Activated T-cell treated with anti-CD3 and anti-CD28 coated beads, Interleukin-2, amount 50 U/mL, for 24 hours (primary cell): ENCODE results near the gene ZNF276.

ENCODE experiments used
- DNase-seq: peaks from one replicate; pipeline ENCODE4 v3.0.0-alpha.2; 2020
- H3K27ac Mint-ChIP-seq: 2 replicates; pipeline ENCODE4 v1.8.0; 2020; ENCODE audit warnings: mild to moderate bottlenecking, mixed read lengths
- H3K27me3 Mint-ChIP-seq: 2 replicates; pipeline ENCODE4 v1.8.0; 2020; ENCODE audit warnings: mixed read lengths
- H3K36me3 Mint-ChIP-seq: 2 replicates; pipeline ENCODE4 v1.8.0; 2020; ENCODE audit warnings: low read depth, mixed read lengths
- H3K4me1 Mint-ChIP-seq: 2 replicates; pipeline ENCODE4 v1.8.0; 2020; ENCODE audit warnings: low read depth, mixed read lengths
- H3K4me3 Mint-ChIP-seq: 2 replicates; pipeline ENCODE4 v1.8.0; 2020; ENCODE audit warnings: mild to moderate bottlenecking, moderate library complexity, mixed read lengths
- H3K9me3 Mint-ChIP-seq: 2 replicates; pipeline ENCODE4 v1.8.0; 2020; ENCODE audit warnings: mixed read lengths

ZNF276 gene

DNA sequence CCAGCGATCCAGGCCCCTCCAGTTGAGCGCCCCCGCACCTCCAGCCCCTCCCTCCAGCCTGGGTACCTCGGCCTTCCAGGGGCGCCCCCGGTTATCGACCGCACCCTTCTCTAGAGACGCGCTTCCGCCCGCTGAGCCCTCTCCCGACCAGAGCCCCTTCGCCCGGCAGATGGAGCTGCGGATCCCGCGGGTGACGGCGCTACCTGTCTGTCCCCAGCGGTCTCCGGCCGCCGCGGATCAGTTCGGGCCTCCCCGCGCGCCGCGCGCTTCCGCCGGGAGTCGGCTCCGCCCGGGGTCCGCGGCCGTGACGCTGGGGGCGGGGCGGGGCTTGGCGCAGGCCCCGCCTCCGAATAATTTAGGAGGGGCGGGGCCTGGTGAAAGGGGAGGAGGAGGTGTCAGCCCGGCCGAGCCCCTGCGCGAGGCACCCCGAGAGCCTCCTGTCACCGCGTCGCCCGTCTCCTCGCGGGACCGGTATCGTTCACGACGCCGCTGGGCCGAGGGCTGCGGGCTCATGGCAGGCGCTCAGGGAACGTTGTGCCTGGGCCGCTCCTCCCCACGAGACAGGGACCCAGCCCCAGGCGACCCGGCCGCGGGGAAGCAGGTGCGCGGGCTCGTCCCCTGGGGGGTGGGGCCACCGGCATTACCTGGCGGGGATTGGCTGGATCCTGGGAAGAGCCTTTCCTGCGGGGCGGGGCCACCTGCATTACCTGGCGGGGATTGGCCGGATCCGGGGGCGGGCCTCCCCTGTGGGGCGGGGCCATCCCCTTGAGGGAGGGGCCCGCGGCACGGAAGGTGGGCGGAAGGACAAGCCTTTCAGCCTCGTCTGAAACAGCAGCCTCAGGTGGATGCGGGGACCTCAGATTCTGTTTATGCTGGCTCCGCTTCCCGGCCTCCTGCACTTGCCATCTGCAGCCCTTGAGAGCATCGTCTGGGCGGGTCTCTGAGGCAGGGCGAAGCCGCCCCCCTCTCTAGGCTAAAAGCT is 19.6 kb upstream of the ZNF276 start, which contains the start of gene SPATA2L:
SPATA2L (minus strand) TSS at position 281 of the 982 bp plus-strand sequence. CDS start 473 bp downstream, outside the sequence.
- H3K4me1 Mint-ChIP-seq: peaks cover 32% of the 10 kb centered on the region

GRCh38 chr16:89704281-89704680 is 17.1 kb upstream of the ZNF276 start:
- Mint-ChIP-seq H3K27me3 (no peaks in the 10 kb centered on the region), H3K36me3 (peaks cover 6% of the 10 kb centered on the region), H3K4me3 (no peak overlapping the region), H3K4me1 (peaks cover 29% of the 10 kb centered on the region), H3K9me3 (no peaks in the 10 kb centered on the region), H3K27ac (no peak overlapping the region)
- no peak for DNase-seq

More for the DNA sequence above, 19.6 kb upstream of the ZNF276 start, which contains the start of gene SPATA2L:
- H3K27me3 Mint-ChIP-seq: no peaks in the 10 kb centered on the region
- no peaks in the 10 kb centered on the region for H3K9me3 Mint-ChIP-seq
- DNase-seq: peak; percentile 99
- peak within 1 kb of the TSS; percentile 79 for H3K27ac Mint-ChIP-seq
- peaks cover 17% of the 10 kb centered on the region for H3K36me3 Mint-ChIP-seq
- H3K4me3 Mint-ChIP-seq: peak within 1 kb of the TSS; percentile 78

DNA sequence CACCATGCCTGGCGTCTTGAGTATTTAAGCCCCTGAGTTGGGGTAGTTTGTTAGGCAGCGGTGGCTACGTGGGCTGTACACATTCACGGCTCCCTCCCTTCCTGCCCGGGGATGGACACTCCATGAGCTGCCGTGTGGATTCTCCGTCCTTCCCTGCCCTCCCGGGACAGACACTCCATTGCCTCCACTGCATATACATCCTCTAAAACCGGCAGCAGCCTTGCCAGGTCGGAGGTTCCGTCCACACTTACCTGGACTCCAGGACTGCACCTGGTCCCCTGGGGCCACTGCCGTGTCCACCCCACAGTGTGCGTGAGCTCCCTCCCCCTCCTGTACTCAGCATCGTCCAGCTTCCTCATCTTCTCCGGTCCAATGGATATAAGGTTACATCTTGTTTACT is 16.3 kb upstream of the ZNF276 start:
- no peaks in the 10 kb centered on the region for H3K27me3 Mint-ChIP-seq
- H3K9me3 Mint-ChIP-seq: no peaks in the 10 kb centered on the region
- peaks cover under 1% of the 10 kb centered on the region for H3K36me3 Mint-ChIP-seq
- no peak overlapping the region for H3K4me3 Mint-ChIP-seq
- no peak overlapping the region for H3K27ac Mint-ChIP-seq
- peaks cover 25% of the 10 kb centered on the region for H3K4me1 Mint-ChIP-seq
- DNase-seq: no peak

GRCh38 chr16:89706518-89707260 is 14.6 kb upstream of the ZNF276 start:
- no peaks in the 10 kb centered on the region for H3K9me3 Mint-ChIP-seq
- no peak overlapping the region for H3K27ac Mint-ChIP-seq
- no peak overlapping the region for H3K4me3 Mint-ChIP-seq
- H3K27me3 Mint-ChIP-seq: no peaks in the 10 kb centered on the region
- DNase-seq: no peak
- peaks cover 17% of the 10 kb centered on the region for H3K4me1 Mint-ChIP-seq
- no peaks in the 10 kb centered on the region for H3K36me3 Mint-ChIP-seq

DNA sequence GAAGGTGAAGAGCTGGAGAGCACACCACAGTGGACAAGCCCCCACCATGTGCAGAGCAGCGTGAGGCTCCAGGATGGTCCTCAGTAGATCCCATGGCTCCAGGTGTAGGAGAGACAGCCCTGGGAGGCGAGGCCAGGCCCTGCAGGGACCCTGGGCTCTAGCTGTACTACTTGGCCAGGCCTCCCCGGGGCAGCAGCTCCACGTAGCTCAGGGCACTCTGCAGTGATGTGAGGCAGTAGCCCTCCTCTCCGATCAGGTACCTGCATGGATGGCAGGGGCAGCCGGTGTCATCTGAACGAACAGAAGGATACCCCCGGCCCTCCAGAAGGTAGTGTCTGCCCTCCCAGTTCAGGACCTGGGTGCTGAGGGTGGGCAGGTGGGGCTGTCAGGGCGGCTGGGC is 13.6 kb upstream of the ZNF276 start:
- Mint-ChIP-seq H3K27ac (no peak overlapping the region), H3K9me3 (no peaks in the 10 kb centered on the region), H3K4me1 (peaks cover 11% of the 10 kb centered on the region), H3K27me3 (no peaks in the 10 kb centered on the region), H3K36me3 (peaks cover 8% of the 10 kb centered on the region), H3K4me3 (no peak overlapping the region)
- no peak for DNase-seq

- peaks cover 9% of the 10 kb centered on the region for H3K36me3 Mint-ChIP-seq
- H3K9me3 Mint-ChIP-seq: no peaks in the 10 kb centered on the region
- H3K4me3 Mint-ChIP-seq: no peak overlapping the region
Measured at GRCh38 chr16:89708481-89708931, 12.8 kb upstream of the ZNF276 start.

DNA sequence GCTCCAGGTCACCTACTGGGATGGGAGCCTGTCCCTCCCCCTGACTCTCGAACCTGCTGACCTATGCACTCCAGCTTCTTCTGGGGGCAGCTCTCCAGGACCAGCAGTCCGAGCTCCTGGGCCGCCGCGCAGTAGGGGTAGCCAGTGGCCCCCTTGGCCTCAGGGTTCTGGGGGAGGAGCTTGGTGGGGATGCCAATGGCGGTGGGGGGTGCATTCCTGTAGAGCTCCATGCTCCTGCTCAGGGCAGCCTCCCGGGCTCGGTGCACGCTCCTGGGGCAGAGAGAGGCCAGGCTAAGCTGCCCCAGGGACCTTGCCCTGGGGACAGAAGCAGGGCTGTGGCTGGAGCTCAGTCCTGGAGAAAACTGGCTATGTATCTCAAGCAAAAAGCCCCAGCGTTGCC is 12.2 kb upstream of the ZNF276 start:
- Mint-ChIP-seq H3K27ac (no peak overlapping the region), H3K4me1 (peaks cover 9% of the 10 kb centered on the region), H3K27me3 (no peaks in the 10 kb centered on the region), H3K9me3 (no peaks in the 10 kb centered on the region), H3K4me3 (no peak overlapping the region), H3K36me3 (peaks cover 16% of the 10 kb centered on the region)
- DNase-seq: no peak

More at GRCh38 chr16:89708481-89708931, 12.8 kb upstream of the ZNF276 start:
- Mint-ChIP-seq H3K4me1 (peaks cover 7% of the 10 kb centered on the region), H3K27me3 (no peaks in the 10 kb centered on the region), H3K27ac (no peak overlapping the region)
- no peak for DNase-seq

DNA sequence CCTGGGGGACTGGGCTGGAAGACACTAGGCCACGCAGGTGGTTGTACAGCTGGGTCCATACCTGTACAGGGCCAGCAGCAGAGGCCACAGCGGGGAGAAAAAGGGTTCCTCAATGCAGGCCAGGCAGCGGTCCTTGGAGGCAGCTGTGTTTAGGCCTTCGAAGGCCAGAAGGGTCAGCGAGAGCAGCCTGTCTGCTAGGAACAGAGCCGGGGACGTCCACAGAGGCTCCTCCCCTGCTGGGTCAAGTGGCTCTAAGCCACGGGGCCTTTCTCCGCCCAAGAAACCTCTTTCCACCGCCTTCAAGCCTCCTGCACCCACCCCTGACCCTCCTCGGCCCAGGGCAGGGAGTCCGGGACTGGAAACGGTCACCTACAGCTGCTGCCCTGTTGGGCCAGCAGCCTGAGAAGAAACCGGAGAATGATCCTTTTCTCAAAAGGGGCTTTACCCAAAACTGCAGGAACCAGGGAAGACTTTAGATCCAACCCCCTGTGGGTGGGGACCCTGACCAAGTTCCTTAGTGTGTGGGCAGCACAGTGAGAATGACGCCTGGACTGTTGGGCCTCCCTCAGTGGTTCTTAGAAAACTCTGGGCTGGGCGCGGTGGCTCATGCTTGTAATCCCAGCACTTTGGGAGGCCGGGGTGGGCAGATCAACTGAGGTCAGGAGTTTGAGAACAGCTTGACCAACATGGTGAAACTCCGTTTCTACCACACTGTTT is 11.5 kb upstream of the ZNF276 start:
- no peaks in the 10 kb centered on the region for H3K9me3 Mint-ChIP-seq
- peaks cover 12% of the 10 kb centered on the region for H3K4me1 Mint-ChIP-seq
- peaks cover 23% of the 10 kb centered on the region for H3K36me3 Mint-ChIP-seq
- H3K27ac Mint-ChIP-seq: no peak overlapping the region
- H3K4me3 Mint-ChIP-seq: peak overlapping the region; percentile 44
- H3K27me3 Mint-ChIP-seq: no peaks in the 10 kb centered on the region
- DNase-seq: no peak

DNA sequence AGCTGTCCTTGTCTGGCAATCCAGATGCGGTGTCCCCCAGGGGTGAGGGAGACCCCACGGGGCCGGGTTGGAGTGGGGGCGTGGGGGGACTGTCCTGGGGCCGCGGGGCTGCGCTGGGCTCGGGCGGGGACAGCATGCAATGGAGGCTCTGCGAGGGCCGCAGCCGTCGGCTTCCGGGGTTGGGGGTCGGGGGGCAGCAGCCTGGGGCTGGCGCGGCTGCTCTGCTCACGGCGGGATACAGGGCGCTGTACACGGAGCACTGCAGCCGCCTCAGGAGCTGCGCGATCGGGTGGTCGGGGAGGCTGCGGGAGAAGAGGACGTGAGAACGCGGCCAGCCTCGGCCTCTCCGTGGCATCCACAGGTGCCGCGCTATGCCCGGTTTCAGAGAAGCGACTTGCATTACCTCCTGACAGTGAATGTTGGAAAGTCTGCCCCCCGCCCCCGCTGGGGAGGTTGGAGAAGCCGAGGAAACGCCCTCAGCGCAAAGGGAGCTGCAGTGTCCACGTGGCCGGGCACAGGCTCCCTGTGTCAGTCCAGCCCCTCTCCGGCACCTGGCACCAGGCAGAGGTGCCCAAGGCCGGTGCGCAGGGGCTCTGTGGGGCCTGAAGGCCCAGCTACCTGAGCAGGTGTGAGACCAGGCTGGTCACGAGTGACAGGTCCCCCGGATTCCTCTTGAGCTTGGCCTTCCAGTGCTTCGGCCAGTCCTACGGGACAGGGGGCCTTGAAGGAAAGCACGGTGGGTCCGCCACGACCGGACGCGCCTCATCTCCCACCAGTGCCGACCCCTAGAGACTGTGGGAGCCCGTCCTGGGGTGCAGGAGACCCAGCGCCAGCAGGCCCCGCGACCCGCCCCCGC is 10.4 kb upstream of the ZNF276 start:
- no peaks in the 10 kb centered on the region for H3K9me3 Mint-ChIP-seq
- H3K4me3 Mint-ChIP-seq: peak overlapping the region; percentile 8
- peaks cover 11% of the 10 kb centered on the region for H3K4me1 Mint-ChIP-seq
- no peak overlapping the region for H3K27ac Mint-ChIP-seq
- no peak for DNase-seq
- peaks cover 31% of the 10 kb centered on the region for H3K36me3 Mint-ChIP-seq
- no peaks in the 10 kb centered on the region for H3K27me3 Mint-ChIP-seq

DNA sequence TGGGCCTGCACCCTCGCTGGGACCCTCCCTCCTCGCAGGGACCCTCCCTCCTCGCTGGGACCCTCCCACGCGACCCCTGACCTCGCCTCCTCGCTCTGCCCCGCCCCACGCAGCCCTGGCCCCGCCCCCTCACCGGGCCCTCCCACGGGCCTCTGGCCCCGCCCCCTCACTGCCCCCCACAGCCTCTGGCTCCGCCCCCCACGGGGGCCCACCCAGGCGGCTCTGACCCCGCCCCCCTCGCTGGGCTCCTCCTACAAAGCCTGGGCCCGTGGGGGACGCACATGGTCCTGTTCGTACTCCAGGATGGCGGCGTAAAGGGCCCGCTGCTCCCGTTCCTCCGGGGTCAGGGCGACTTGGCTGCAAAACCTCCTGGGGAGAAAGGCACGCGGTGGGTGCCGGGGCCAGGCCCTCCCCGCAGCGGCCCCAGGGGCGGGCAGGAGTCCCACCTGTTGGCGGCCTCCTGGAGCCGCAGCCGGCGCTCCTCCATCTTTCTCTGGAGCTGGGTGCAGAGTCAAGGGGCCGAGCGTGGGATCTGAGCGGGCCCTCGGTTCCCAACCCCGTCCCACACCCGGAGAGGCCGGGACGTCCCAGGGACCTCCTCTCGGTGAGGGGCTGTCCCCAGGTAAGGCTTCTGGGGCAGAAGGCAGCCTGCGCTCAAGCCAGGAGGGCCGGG is 9.6 kb upstream of the ZNF276 start:
- peak overlapping the region; percentile 83 for H3K4me3 Mint-ChIP-seq
- no peaks in the 10 kb centered on the region for H3K27me3 Mint-ChIP-seq
- H3K27ac Mint-ChIP-seq: peak overlapping the region; percentile 82
- H3K36me3 Mint-ChIP-seq: peaks cover 38% of the 10 kb centered on the region
- no peaks in the 10 kb centered on the region for H3K9me3 Mint-ChIP-seq
- DNase-seq: peak; percentile 91
- peaks cover 5% of the 10 kb centered on the region for H3K4me1 Mint-ChIP-seq

GRCh38 chr16:89712274-89712781 is 9.0 kb upstream of the ZNF276 start:
- Mint-ChIP-seq H3K27ac (peak overlapping the region; percentile 82), H3K4me3 (peak overlapping the region; percentile 83), H3K9me3 (no peaks in the 10 kb centered on the region), H3K27me3 (no peaks in the 10 kb centered on the region), H3K36me3 (peaks cover 41% of the 10 kb centered on the region), H3K4me1 (peaks cover 5% of the 10 kb centered on the region)
- no peak for DNase-seq

GRCh38 chr16:89716493-89716892 is 4.8 kb upstream of the ZNF276 start:
- no peaks in the 10 kb centered on the region for H3K27me3 Mint-ChIP-seq
- no peak for DNase-seq
- H3K4me1 Mint-ChIP-seq: peaks cover 31% of the 10 kb centered on the region
- H3K27ac Mint-ChIP-seq: no peak overlapping the region
- no peaks in the 10 kb centered on the region for H3K9me3 Mint-ChIP-seq
- H3K36me3 Mint-ChIP-seq: peaks cover 52% of the 10 kb centered on the region
- no peak overlapping the region for H3K4me3 Mint-ChIP-seq
